Mesenchymal stem cell (in vitro differentiated cells and primary cell): ENCODE results near the gene PAPPA.

Experiments used
- DNase-seq: peaks from one replicate; pipeline ENCODE4 v3.0.0-alpha.2; 2013
- H2AFZ ChIP-seq: one replicate; pipeline ENCODE4 v1.6.1; 2013; ENCODE audit warnings: low read depth, mild to moderate bottlenecking, control low read depth, inconsistent platforms, low read length, moderate library complexity
- H2AK5ac ChIP-seq: 2 replicates; pipeline ENCODE4 v1.6.1; 2013; ENCODE audit warnings: low read length, moderate library complexity, mild to moderate bottlenecking, inconsistent platforms; ENCODE audit not compliant: severe bottlenecking
- H2BK120ac ChIP-seq: one replicate; pipeline ENCODE4 v1.6.1; 2013; ENCODE audit warnings: low read depth, mild to moderate bottlenecking, inconsistent platforms, low read length, moderate library complexity
- H2BK12ac ChIP-seq, 2 experiments: one replicate each; pipeline ENCODE4 v1.6.1; 2013; ENCODE audit warnings: inconsistent platforms in 2 of 2, low read length in 2 of 2, mild to moderate bottlenecking in 2 of 2, moderate library complexity in 2 of 2, control low read depth in 1 of 2
- H2BK15ac ChIP-seq: one replicate; pipeline ENCODE4 v1.6.1; 2013; ENCODE audit warnings: mild to moderate bottlenecking, low read depth, inconsistent platforms; ENCODE audit not compliant: poor library complexity, severe bottlenecking
- H2BK5ac ChIP-seq: 2 replicates; pipeline ENCODE4 v1.6.1; 2013; ENCODE audit warnings: low read depth, mild to moderate bottlenecking, low read length, control low read depth, inconsistent platforms; ENCODE audit not compliant: poor library complexity, severe bottlenecking
- H3K14ac ChIP-seq, 2 experiments: one replicate each; pipeline ENCODE4 v1.6.1; 2013; ENCODE audit warnings: inconsistent platforms in 2 of 2, low read length in 2 of 2, control low read depth in 1 of 2, mild to moderate bottlenecking in 1 of 2, moderate library complexity in 1 of 2
- H3K18ac ChIP-seq, 2 experiments: one replicate each; pipeline ENCODE4 v1.6.1; 2013; ENCODE audit warnings: inconsistent platforms in 2 of 2, low read length in 2 of 2, control low read depth in 1 of 2, low read depth in 1 of 2, mild to moderate bottlenecking in 1 of 2
- H3K23ac ChIP-seq, 2 experiments: one replicate each; pipeline ENCODE4 v1.6.1; 2013; ENCODE audit warnings: inconsistent platforms in 2 of 2, low read length in 2 of 2, mild to moderate bottlenecking in 2 of 2, moderate library complexity in 2 of 2, control low read depth in 1 of 2
- H3K27ac ChIP-seq: 2 replicates; pipeline ENCODE4 v1.5.1; 2013; ENCODE audit warnings: mild to moderate bottlenecking, moderate library complexity, low read length, control low read depth, inconsistent platforms; ENCODE audit not compliant: poor library complexity, severe bottlenecking
- H3K27me3 ChIP-seq, 2 experiments: 2 replicates each; pipeline versions ENCODE4 v1.6.1 to v1.7.0; 2013; ENCODE audit warnings: low read length in 2 of 2, mild to moderate bottlenecking in 2 of 2, moderate library complexity in 2 of 2, control low read depth in 1 of 2, inconsistent platforms in 1 of 2; ENCODE audit not compliant: control insufficient read depth in 1 of 2, insufficient read depth in 1 of 2
- H3K36me3 ChIP-seq, 2 experiments: 2 replicates each; pipeline versions ENCODE4 v1.6.1 to v1.7.0; 2013; ENCODE audit warnings: low read length in 2 of 2, control low read depth in 1 of 2, inconsistent platforms in 1 of 2, low read depth in 1 of 2, mild to moderate bottlenecking in 1 of 2; ENCODE audit not compliant: insufficient read depth in 2 of 2, control insufficient read depth in 1 of 2
- H3K4ac ChIP-seq, 2 experiments: one replicate each; pipeline ENCODE4 v1.6.1; 2013; ENCODE audit warnings: inconsistent platforms in 2 of 2, low read length in 2 of 2, mild to moderate bottlenecking in 2 of 2, moderate library complexity in 2 of 2, control low read depth in 1 of 2, low read depth in 1 of 2
- H3K4me1 ChIP-seq: 2 replicates; pipeline ENCODE4 v1.6.1; 2013; ENCODE audit warnings: low read depth, low read length, control low read depth; ENCODE audit not compliant: control insufficient read depth, insufficient read depth
- H3K4me2 ChIP-seq: 2 replicates; pipeline ENCODE4 v1.6.1; 2013; ENCODE audit warnings: low read length, mild to moderate bottlenecking, inconsistent platforms; ENCODE audit not compliant: poor library complexity, severe bottlenecking
- H3K4me3 ChIP-seq, 2 experiments: 2 replicates each; pipeline versions ENCODE4 v1.5.1 to v1.7.0; 2013; ENCODE audit warnings: low read length in 2 of 2, mild to moderate bottlenecking in 2 of 2, control low read depth in 1 of 2, low read depth in 1 of 2; ENCODE audit not compliant: insufficient read depth in 1 of 2
- H3K79me1 ChIP-seq: replicated peaks from 2 replicates; pipeline ENCODE4 v1.6.1; 2013; ENCODE audit warnings: mild to moderate bottlenecking, control low read depth, low read length, inconsistent platforms; ENCODE audit not compliant: poor library complexity, severe bottlenecking
- H3K9ac ChIP-seq: 2 replicates; pipeline ENCODE4 v1.7.0; 2013; ENCODE audit warnings: mild to moderate bottlenecking, low read length, moderate library complexity
- H3K9me3 ChIP-seq: 2 replicates; pipeline ENCODE4 v1.7.0; 2013; ENCODE audit warnings: mild to moderate bottlenecking, low read length; ENCODE audit not compliant: control insufficient read depth
- H4K8ac ChIP-seq: one replicate; pipeline ENCODE4 v1.6.1; 2013; ENCODE audit warnings: inconsistent platforms, mild to moderate bottlenecking, low read length, moderate library complexity
- H4K91ac ChIP-seq: one replicate; pipeline ENCODE4 v1.6.1; 2013; ENCODE audit warnings: mild to moderate bottlenecking, low read length, inconsistent platforms
- WGBS: methylation state at CpG from one replicate; pipeline ENCODE4 v1.1.7; 2013; ENCODE audit warnings: mixed read lengths; 5-methylcytosine and 5-hydroxymethylcytosine counted together

Gene PAPPA

GRCh38 chr9:116151966-116152381 lies 1.6 kb upstream of the PAPPA start:
- no peak overlapping the region for H2BK15ac ChIP-seq
- H2BK120ac ChIP-seq = no peak overlapping the region
- H3K9me3 ChIP-seq = no peaks in the 10 kb centered on the region
- H4K8ac ChIP-seq = no peak overlapping the region
- WGBS = 14% methylated on average over 4 of the region's 6 CpGs
- no peaks in the 10 kb centered on the region for H3K79me1 ChIP-seq
- no peak overlapping the region for H2BK12ac ChIP-seq
- H3K36me3 ChIP-seq = no peaks in the 10 kb centered on the region
- no peaks in the 10 kb centered on the region for H3K27me3 ChIP-seq
- no peak overlapping the region for H2BK5ac ChIP-seq
- H3K18ac ChIP-seq = no peak overlapping the region
- H3K4ac ChIP-seq = no peak overlapping the region
- peak overlapping the region; percentile 96 for H3K27ac ChIP-seq
- no peak overlapping the region for H4K91ac ChIP-seq
- H3K9ac ChIP-seq = peak overlapping the region; percentile 95
- no peak overlapping the region for H2AK5ac ChIP-seq
- H2AFZ ChIP-seq = no peak overlapping the region
- H3K4me3 ChIP-seq = peak overlapping the region in 1 of 2 experiments; percentile 54
- H3K4me2 ChIP-seq = no peak overlapping the region
- H3K14ac ChIP-seq = no peak overlapping the region
- H3K23ac ChIP-seq = no peak overlapping the region
- DNase-seq = peak; percentile 92
- H3K4me1 ChIP-seq = peaks cover 8% of the 10 kb centered on the region

GRCh38 chr9:116152390-116152789 lies 1.2 kb upstream of the PAPPA start:
- H3K4me2 ChIP-seq = no peak overlapping the region
- H2AK5ac ChIP-seq = no peak overlapping the region
- no CpG with 5 or more reads among the region's 2 CpGs for WGBS
- H3K14ac ChIP-seq = no peak overlapping the region
- no peak overlapping the region for H2BK15ac ChIP-seq
- H3K4me1 ChIP-seq = peaks cover 9% of the 10 kb centered on the region
- H3K27ac ChIP-seq = peak overlapping the region; percentile 96
- H2BK5ac ChIP-seq = no peak overlapping the region
- no peak overlapping the region for H2BK12ac ChIP-seq
- H3K27me3 ChIP-seq = no peaks in the 10 kb centered on the region
- no peak overlapping the region for H4K91ac ChIP-seq
- H3K4ac ChIP-seq = no peak overlapping the region
- no peak overlapping the region for H3K23ac ChIP-seq
- no peak overlapping the region for H4K8ac ChIP-seq
- DNase-seq = no peak
- H3K9me3 ChIP-seq = no peaks in the 10 kb centered on the region
- no peaks in the 10 kb centered on the region for H3K36me3 ChIP-seq
- peak overlapping the region; percentile 95 for H3K9ac ChIP-seq
- H3K18ac ChIP-seq = no peak overlapping the region
- no peaks in the 10 kb centered on the region for H3K79me1 ChIP-seq
- peak overlapping the region in 1 of 2 experiments; percentile 79 for H3K4me3 ChIP-seq
- no peak overlapping the region for H2BK120ac ChIP-seq
- no peak overlapping the region for H2AFZ ChIP-seq

GRCh38 chr9:116152941-116153764 lies 438 bp upstream of the PAPPA start:
- Histone ChIP-seq H4K91ac (no peak overlapping the region), H4K8ac (no peak overlapping the region), H3K4ac (peak overlapping the region in 1 of 2 experiments; percentile 61), H2BK120ac (no peak overlapping the region), H3K27ac (peak overlapping the region; percentile 96), H3K4me3 (peak overlapping the region in 1 of 2 experiments; percentile 79), H2AK5ac (peak overlapping the region; percentile 44), H3K27me3 (no peaks in the 10 kb centered on the region), H3K9ac (peak overlapping the region; percentile 95), H3K9me3 (no peaks in the 10 kb centered on the region), H2BK5ac (peak overlapping the region; percentile 89), H3K36me3 (no peaks in the 10 kb centered on the region), H3K14ac (peak overlapping the region in 1 of 2 experiments; percentile 80), H2BK15ac (no peak overlapping the region), H3K4me2 (peak overlapping the region; percentile 17), H3K23ac (no peak overlapping the region), H3K4me1 (peaks cover 15% of the 10 kb centered on the region), H3K18ac (peak overlapping the region; percentile 26 to 52), H3K79me1 (no peaks in the 10 kb centered on the region), H2AFZ (no peak overlapping the region), H2BK12ac (no peak overlapping the region)
- 31% methylated on average over 3 of the region's 9 CpGs for WGBS
- peak; percentile 92 for DNase-seq

- Histone ChIP-seq H4K91ac (peak overlapping the region; percentile 95), H3K4me3 (peak overlapping the region; percentile 82 to 86), H3K4me2 (peak overlapping the region; percentile 73), H3K27me3 (no peaks in the 10 kb centered on the region), H2AK5ac (no peak overlapping the region), H3K4me1 (peaks cover 15% of the 10 kb centered on the region), H2BK120ac (peak overlapping the region; percentile 93), H3K79me1 (no peaks in the 10 kb centered on the region), H2AFZ (no peak overlapping the region), H3K14ac (peak overlapping the region; percentile 66 to 98), H2BK15ac (peak overlapping the region; percentile 98), H2BK12ac (peak overlapping the region in 1 of 2 experiments; percentile 96), H3K23ac (peak overlapping the region; percentile 3 to 100), H2BK5ac (peak overlapping the region; percentile 20), H3K4ac (peak overlapping the region; percentile 94 to 100), H3K27ac (peak overlapping the region; percentile 83), H4K8ac (peak overlapping the region; percentile 97), H3K9me3 (no peaks in the 10 kb centered on the region), H3K18ac (peak overlapping the region; percentile 99 to 100), H3K36me3 (peaks cover under 1 to 13% of the 10 kb centered on the region in 2 experiments), H3K9ac (peak overlapping the region; percentile 99)
- DNase-seq = peak; percentile 15
- under 1% methylated on average over 66 of the region's 74 CpGs for WGBS
Measured at GRCh38 chr9:116154334-116154975, 864 bp downstream of the PAPPA start.
